Stimulated activated CD8-positive, alpha-beta memory T cell treated with anti-CD3 and anti-CD28 coated beads, Interleukin-4, amount 100 ng/mL, for 1 hour (primary cell): Measurements from ENCODE around the gene ETFA.

ENCODE experiments used
- DNase-seq, 2 donors: peaks; one replicate each; pipeline ENCODE4 v3.0.0-alpha.2; 2020; ENCODE audit warnings: low read depth in 2 of 2, low spot score in 1 of 2

ETFA gene

GRCh38 chr15:76340803-76341365 lies 29.6 kb upstream of the ETFA start:
- DNase-seq: no peak

GRCh38 chr15:76340198-76340802 lies 29.0 kb upstream of the ETFA start:
- DNase-seq: no peak

GRCh38 chr15:76339305-76340197 lies 28.3 kb upstream of the ETFA start:
- DNase-seq: no peak

GRCh38 chr15:76338486-76339304 lies 27.4 kb upstream of the ETFA start:
- DNase-seq: no peak

GRCh38 chr15:76337696-76338485 lies 26.6 kb upstream of the ETFA start:
- no peak for DNase-seq

- no peak for DNase-seq
Observed at GRCh38 chr15:76337059-76337695, 25.9 kb upstream of the ETFA start.

GRCh38 chr15:76336254-76337058 lies 25.2 kb upstream of the ETFA start, which contains the start of gene ISL2:
TSS of gene ISL2 (plus strand) at chr15:76336773. CDS start at chr15:76336884, 111 bp downstream.
- DNase-seq: no peak

GRCh38 chr15:76335307-76336253 lies 24.3 kb upstream of the ETFA start:
- no peak for DNase-seq

- no peak for DNase-seq
Observed at GRCh38 chr15:76334438-76335306, 23.4 kb upstream of the ETFA start.

- DNase-seq: no peak
Observed at GRCh38 chr15:76333720-76334437, 22.6 kb upstream of the ETFA start.

GRCh38 chr15:76333309-76333708 lies 22.0 kb upstream of the ETFA start:
- DNase-seq: no peak

- no peak for DNase-seq
Observed at GRCh38 chr15:76332796-76333195, 21.5 kb upstream of the ETFA start.

GRCh38 chr15:76330080-76330680 lies 18.9 kb upstream of the ETFA start:
- DNase-seq: no peak

- DNase-seq: no peak
Observed at GRCh38 chr15:76328958-76329357, 17.7 kb upstream of the ETFA start.

GRCh38 chr15:76328106-76328696 lies 16.9 kb upstream of the ETFA start:
- no peak for DNase-seq
